HG03558 (cell line): ENCODE results near the gene GNAQ.

Experiments used
- ATAC-seq: cut with Tn5 transposase; IDR thresholded peaks from one replicate; pipeline ENCODE4 v1.9.1; 2021; ENCODE audit warnings: moderate number of reproducible peaks; ENCODE audit not compliant: unreplicated experiment; ENCODE audit errors: extremely low read depth

The GNAQ gene

GRCh38 chr9:77857513-77858259 lies 173.9 kb downstream of the GNAQ start:
- ATAC-seq: no peak

GRCh38 chr9:77856615-77857014 lies 175.0 kb downstream of the GNAQ start:
- no peak for ATAC-seq

- no peak for ATAC-seq
Observed at GRCh38 chr9:77854916-77855311, 176.7 kb downstream of the GNAQ start.

GRCh38 chr9:77854258-77854915 lies 177.2 kb downstream of the GNAQ start:
- ATAC-seq: no peak

- ATAC-seq: no peak
Observed at GRCh38 chr9:77853716-77854115, 177.9 kb downstream of the GNAQ start.

GRCh38 chr9:77851882-77852595 lies 179.6 kb downstream of the GNAQ start:
- ATAC-seq: no peak

- ATAC-seq: no peak
Observed at GRCh38 chr9:77848897-77849296, 182.7 kb downstream of the GNAQ start.

GRCh38 chr9:77848404-77848803 lies 183.2 kb downstream of the GNAQ start:
- ATAC-seq: no peak

GRCh38 chr9:77847626-77848025 lies 184.0 kb downstream of the GNAQ start:
- no peak for ATAC-seq

GRCh38 chr9:77847059-77847499 lies 184.5 kb downstream of the GNAQ start:
- no peak for ATAC-seq

- ATAC-seq: no peak
Observed at GRCh38 chr9:77844415-77844814, 187.2 kb downstream of the GNAQ start.

- ATAC-seq: no peak
Observed at GRCh38 chr9:77843871-77844155, 187.8 kb downstream of the GNAQ start.

- ATAC-seq: no peak
Observed at GRCh38 chr9:77843076-77843870, 188.3 kb downstream of the GNAQ start.

GRCh38 chr9:77841739-77842386 lies 189.7 kb downstream of the GNAQ start:
- no peak for ATAC-seq

- no peak for ATAC-seq
Observed at GRCh38 chr9:77839459-77840140, 192.0 kb downstream of the GNAQ start.

- no peak for ATAC-seq
Observed at GRCh38 chr9:77838986-77839385, 192.6 kb downstream of the GNAQ start.

GRCh38 chr9:77834898-77835488 lies 196.6 kb downstream of the GNAQ start:
- no peak for ATAC-seq

- no peak for ATAC-seq
Observed at GRCh38 chr9:77833561-77834429, 197.8 kb downstream of the GNAQ start.
